HG03571 (cell line): Measurements from ENCODE around the gene KCNQ4.

Experiments used
- ATAC-seq: cut with Tn5 transposase; IDR thresholded peaks from one replicate; pipeline ENCODE4 v1.9.1; 2021; ENCODE audit not compliant: unreplicated experiment

Gene KCNQ4

GRCh38 chr1:40818264-40818961 lies 34.8 kb downstream of the KCNQ4 start:
- no peak for ATAC-seq

- no peak for ATAC-seq
Measured at GRCh38 chr1:40819101-40819500, 35.5 kb downstream of the KCNQ4 start.

- no peak for ATAC-seq
Measured at GRCh38 chr1:40820251-40820797, 36.7 kb downstream of the KCNQ4 start.

- ATAC-seq = no peak
Measured at GRCh38 chr1:40820911-40821693, 37.5 kb downstream of the KCNQ4 start.

- ATAC-seq = no peak
Measured at GRCh38 chr1:40822890-40823289, 39.3 kb downstream of the KCNQ4 start.

GRCh38 chr1:40823345-40823744 lies 39.8 kb downstream of the KCNQ4 start:
- ATAC-seq = no peak

GRCh38 chr1:40823983-40824382 lies 40.4 kb downstream of the KCNQ4 start:
- ATAC-seq = no peak

- ATAC-seq = no peak
Measured at GRCh38 chr1:40824591-40825434, 41.2 kb downstream of the KCNQ4 start.

GRCh38 chr1:40825435-40825788 lies 41.8 kb downstream of the KCNQ4 start:
- no peak for ATAC-seq

GRCh38 chr1:40825996-40826395 lies 42.4 kb downstream of the KCNQ4 start:
- no peak for ATAC-seq

- ATAC-seq = no peak
Measured at GRCh38 chr1:40829631-40830245, 46.2 kb downstream of the KCNQ4 start.

- no peak for ATAC-seq
Measured at GRCh38 chr1:40830419-40830943, 46.9 kb downstream of the KCNQ4 start.

GRCh38 chr1:40831001-40831732 lies 47.6 kb downstream of the KCNQ4 start:
- ATAC-seq = no peak

GRCh38 chr1:40833979-40834378 lies 50.4 kb downstream of the KCNQ4 start:
- ATAC-seq = no peak

- no peak for ATAC-seq
Measured at GRCh38 chr1:40834968-40835545, 51.5 kb downstream of the KCNQ4 start.

GRCh38 chr1:40836283-40836682 lies 52.7 kb downstream of the KCNQ4 start:
- ATAC-seq = no peak

GRCh38 chr1:40837601-40838000 lies 54.0 kb downstream of the KCNQ4 start:
- no peak for ATAC-seq

- ATAC-seq = no peak
Measured at GRCh38 chr1:40838045-40838979, 54.7 kb downstream of the KCNQ4 start.
